ENCODE data around the gene C1S. TPM values are rescaled to one million over a fixed set of nuclear protein-coding genes. Genes with fewer than 3 reads are reported as not detected.
"Not testable (repeated sequence)": the region's sequence is repeated elsewhere in the genome, so short reads cannot be mapped to it uniquely, and the experiment has no call there.

The C1S gene
- total RNA-seq, 6 experiments from 2014 or later = 21.9 to 30.8 (median 30.2) TPM

- H3K4me3 Mint-ChIP-seq = no peak overlapping the region
- no peaks in the 10 kb centered on the region for H3K27me3 Mint-ChIP-seq (ENCODE audit: insufficient read depth)
- H3K36me3 Mint-ChIP-seq (ENCODE audit: low read depth) = peaks cover 20% of the 10 kb centered on the region
- TF ChIP-seq CTCF (IDR thresholded peaks at IDR 0.05) = no peak
- DNase-seq = no peak
- H3K27ac Mint-ChIP-seq = no peak overlapping the region
- H3K9me3 Mint-ChIP-seq = peaks cover 15% of the 10 kb centered on the region
- H3K4me1 Mint-ChIP-seq (ENCODE audit: low read depth) = peaks cover 22% of the 10 kb centered on the region
These were observed 43.5 kb downstream of the C1S start for GRCh38 chr12:7103837-7104584.

DNA sequence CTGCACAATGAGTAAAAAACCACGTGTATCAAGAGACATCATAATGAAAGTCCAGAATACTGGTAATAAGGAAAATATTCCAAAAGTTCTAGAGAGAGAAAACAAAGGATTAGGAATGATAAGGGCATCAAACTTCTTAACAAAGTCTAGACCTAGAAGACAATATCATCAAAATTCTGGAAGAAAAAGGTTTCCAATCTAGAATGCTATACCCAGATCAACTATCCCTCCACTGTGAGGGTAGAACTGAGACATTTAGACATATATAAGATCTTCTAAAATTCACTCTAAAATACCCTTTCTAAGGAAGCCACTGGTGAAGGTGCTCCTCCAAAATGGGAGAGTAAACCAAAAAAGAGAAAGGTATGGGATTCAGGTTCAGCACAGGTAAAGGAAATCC is 45.6 kb downstream of the C1S start:
- H3K27ac Mint-ChIP-seq = no peak overlapping the region
- TF ChIP-seq CTCF (IDR thresholded peaks at IDR 0.05) = no peak
- H3K36me3 Mint-ChIP-seq (ENCODE audit: low read depth) = peaks cover 20% of the 10 kb centered on the region
- no peaks in the 10 kb centered on the region for H3K27me3 Mint-ChIP-seq (ENCODE audit: insufficient read depth)
- peaks cover 40% of the 10 kb centered on the region for H3K4me1 Mint-ChIP-seq (ENCODE audit: low read depth)
- H3K4me3 Mint-ChIP-seq = no peak overlapping the region
- H3K9me3 Mint-ChIP-seq = peaks cover 15% of the 10 kb centered on the region
- no peak for DNase-seq

- H3K4me1 Mint-ChIP-seq (ENCODE audit: low read depth) = peaks cover 33% of the 10 kb centered on the region
- H3K9me3 Mint-ChIP-seq = peaks cover 15% of the 10 kb centered on the region
- not testable (repeated sequence) for H3K27ac Mint-ChIP-seq; H3K27me3 Mint-ChIP-seq (ENCODE audit: insufficient read depth); DNase-seq
- H3K36me3 Mint-ChIP-seq (ENCODE audit: low read depth) = peaks cover 20% of the 10 kb centered on the region
- peak overlapping the region; percentile 20; the same call in 1 of the 2 replicates for H3K4me3 Mint-ChIP-seq
These were observed 46.7 kb downstream of the C1S start for GRCh38 chr12:7107181-7107580.

GRCh38 chr12:7107636-7108002 is 47.1 kb downstream of the C1S start:
- Mint-ChIP-seq H3K36me3 (ENCODE audit: low read depth) (peaks cover 20% of the 10 kb centered on the region), H3K4me3 (peak overlapping the region; percentile 90), H3K9me3 (peaks cover 15% of the 10 kb centered on the region), H3K27me3 (ENCODE audit: insufficient read depth) (no peaks in the 10 kb centered on the region; the same call in 1 of the 2 replicates), H3K27ac (peak overlapping the region; percentile 96), H3K4me1 (ENCODE audit: low read depth) (peaks cover 33% of the 10 kb centered on the region)
- no peak for TF ChIP-seq CTCF (IDR thresholded peaks at IDR 0.05)
- DNase-seq = no peak

GRCh38 chr12:7108003-7108795 is 47.7 kb downstream of the C1S start:
- 0 out of 2 replicates have a peak, but pooled peaks have one; percentile 6 for TF ChIP-seq CTCF (IDR thresholded peaks at IDR 0.05)
- DNase-seq = peak; percentile 62
- no peaks in the 10 kb centered on the region; the same call in 1 of the 2 replicates for H3K27me3 Mint-ChIP-seq (ENCODE audit: insufficient read depth)
- H3K27ac Mint-ChIP-seq = peak overlapping the region; percentile 96
- H3K4me1 Mint-ChIP-seq (ENCODE audit: low read depth) = peaks cover 33% of the 10 kb centered on the region
- peaks cover 20% of the 10 kb centered on the region for H3K36me3 Mint-ChIP-seq (ENCODE audit: low read depth)
- H3K4me3 Mint-ChIP-seq = peak overlapping the region; percentile 90
- H3K9me3 Mint-ChIP-seq = peaks cover 15% of the 10 kb centered on the region

Data from HFFc6 (cell line).